Purkinje cell (primary cell): Measurements from ENCODE around the gene ERI3. TPM values are rescaled to one million over a fixed set of nuclear protein-coding genes. Genes with fewer than 3 reads are reported as not detected.

ENCODE experiments used
- polyA plus RNA-seq: library from polyadenylated mRNA; unstranded; fragments of >200 nt; fragmentation: Nextera tagmentation; gene quantifications from 2 replicates; pipeline ENCODE4 v1.2.1, GENCODE V29; 2014

Gene ERI3
- polyA plus RNA-seq: 89.5 and 104 TPM in 2 replicates

GRCh38 chr1:44354840-44355581 is at the start of gene ERI3:
Gene ERI3 (minus strand): TSS chr1:44355257. CDS start chr1:44355026, 231 bp downstream.

GRCh38 chr1:44213222-44214112 is 141.6 kb downstream of the ERI3 start, which contains the start of gene DMAP1:
Gene DMAP1 (plus strand): TSS chr1:44213471. CDS start chr1:44213754, 283 bp downstream.

Other genes starting within 250 kb of the ERI3 start
- gene KLF17, start 236.4 kb downstream of the ERI3 start, polyA plus RNA-seq: not detected in 2 replicates
- not detected in 2 replicates for gene KLF18, start 213.6 kb downstream of the ERI3 start, polyA plus RNA-seq
- 5.7 and 19.5 TPM in 2 replicates for gene DMAP1, start 141.8 kb downstream of the ERI3 start, polyA plus RNA-seq
- gene RNF220, start 50.0 kb upstream of the ERI3 start, polyA plus RNA-seq: 6.2 and 10.3 TPM in 2 replicates